CD14-positive monocyte (primary cell): ENCODE results near the gene MEIG1. TPM values are rescaled to one million over a fixed set of nuclear protein-coding genes. Genes with fewer than 3 reads are reported as not detected.
A peak's percentile ranks its signal among the peaks of the same experiment; 100 is the strongest.
"Not testable (repeated sequence)": the region's sequence is repeated elsewhere in the genome, so short reads cannot be mapped to it uniquely, and the experiment has no call there.

ENCODE experiments used
- DNase-seq, 3 donors: peaks; one replicate each; pipeline ENCODE4 v3.0.0-alpha.2; 2011 to 2022
- H2AFZ ChIP-seq: 2 replicates; pipeline ENCODE4 v1.6.0; 2012; ENCODE audit warnings: mild to moderate bottlenecking, low read depth, low read length, inconsistent platforms; ENCODE audit not compliant: insufficient read depth, poor library complexity, severe bottlenecking
- H3K27ac ChIP-seq, 2 donors: 1 replicate in 1 of 2; 2 replicates in 1 of 2; pipeline ENCODE4 v1.5.1; 2012 to 2013; ENCODE audit warnings: low read length in 2 of 2, control low read depth in 1 of 2, inconsistent platforms in 1 of 2, low read depth in 1 of 2, mild to moderate bottlenecking in 1 of 2
- H3K27me3 ChIP-seq, 2 donors: one replicate each; pipeline versions ENCODE4 v1.6.0 to v1.6.1; 2011 to 2013; ENCODE audit warnings: low read length in 2 of 2; ENCODE audit not compliant: control insufficient read depth in 2 of 2, insufficient read depth in 2 of 2
- H3K36me3 ChIP-seq, 2 donors: replicated peaks in 1 of 2; 1 replicate in 1 of 2; 2 replicates in 1 of 2; pipeline versions ENCODE4 v1.5.1 to v1.6.1; 2012 to 2013; ENCODE audit warnings: low read length in 2 of 2, control low read depth in 1 of 2, inconsistent platforms in 1 of 2, mild to moderate bottlenecking in 1 of 2; ENCODE audit not compliant: insufficient read depth in 2 of 2, control insufficient read depth in 1 of 2
- H3K4me1 ChIP-seq, 2 donors: 1 replicate in 1 of 2; 2 replicates in 1 of 2; pipeline versions ENCODE4 v1.5.1 to v1.6.1; 2012 to 2013; ENCODE audit warnings: low read length in 2 of 2, control low read depth in 1 of 2, inconsistent platforms in 1 of 2, mild to moderate bottlenecking in 1 of 2, moderate library complexity in 1 of 2; ENCODE audit not compliant: insufficient read depth in 2 of 2, control insufficient read depth in 1 of 2
- H3K4me2 ChIP-seq: replicated peaks from 2 replicates; pipeline ENCODE3; 2012; ENCODE audit warnings: low read length, moderate library complexity, mild to moderate bottlenecking; ENCODE audit not compliant: poor library complexity, severe bottlenecking; ENCODE audit errors: extremely low read depth
- H3K4me3 ChIP-seq, 3 experiments: fragments of 200-600 bp in 1 of 3; sonication (generic) in 1 of 3; replicated peaks in 1 of 3; 1 replicate in 2 of 3; 2 replicates in 1 of 3; pipeline ENCODE4 v1.5.1; 2011 to 2013; ENCODE audit warnings: low read length in 3 of 3, mild to moderate bottlenecking in 3 of 3, control low read depth in 2 of 3, low read depth in 2 of 3, inconsistent platforms in 1 of 3, moderate library complexity in 1 of 3
- H3K79me2 ChIP-seq: 2 replicates; pipeline ENCODE4 v1.6.0; 2012; ENCODE audit warnings: mild to moderate bottlenecking, control low read depth, inconsistent platforms, low read length, moderate library complexity; ENCODE audit not compliant: insufficient read depth
- H3K9ac ChIP-seq: 2 replicates; pipeline ENCODE4 v1.6.0; 2017; ENCODE audit warnings: low read length, mild to moderate bottlenecking; ENCODE audit not compliant: insufficient read depth, poor library complexity, severe bottlenecking
- H3K9me3 ChIP-seq, 2 donors: replicated peaks in 1 of 2; 1 replicate in 1 of 2; 2 replicates in 1 of 2; pipeline versions ENCODE4 v1.5.1 to v1.6.1; 2012 to 2013; ENCODE audit warnings: low read length in 2 of 2, control low read depth in 1 of 2; ENCODE audit not compliant: control insufficient read depth in 1 of 2, insufficient read depth in 1 of 2
- H4K20me1 ChIP-seq: 2 replicates; pipeline ENCODE4 v1.6.0; 2012; ENCODE audit warnings: mild to moderate bottlenecking, low read length, control low read depth, moderate library complexity; ENCODE audit not compliant: insufficient read depth
- H3K27ac Mint-ChIP-seq, 7 donors: one replicate each; pipeline ENCODE4 v1.8.0; 2020; ENCODE audit warnings: mild to moderate bottlenecking in 7 of 7, mixed read lengths in 7 of 7, moderate library complexity in 6 of 7, inconsistent platforms in 2 of 7
- H3K27me3 Mint-ChIP-seq, 3 donors: one replicate each; pipeline ENCODE4 v1.8.0; 2021 to 2022; ENCODE audit warnings: low read depth in 3 of 3, mild to moderate bottlenecking in 3 of 3, mixed read lengths in 3 of 3, moderate library complexity in 3 of 3, inconsistent platforms in 1 of 3
- H3K36me3 Mint-ChIP-seq, 2 donors: one replicate each; pipeline ENCODE4 v1.8.0; 2020; ENCODE audit warnings: mixed read lengths in 2 of 2, inconsistent platforms in 1 of 2, mild to moderate bottlenecking in 1 of 2
- H3K4me1 Mint-ChIP-seq: one replicate; pipeline ENCODE4 v1.8.0; 2020; ENCODE audit warnings: mild to moderate bottlenecking, mixed read lengths
- H3K4me3 Mint-ChIP-seq, 2 donors: one replicate each; pipeline ENCODE4 v1.8.0; 2020; ENCODE audit warnings: mild to moderate bottlenecking in 2 of 2, mixed read lengths in 2 of 2, moderate library complexity in 1 of 2
- H3K9me3 Mint-ChIP-seq, 7 donors: one replicate each; pipeline ENCODE4 v1.8.0; 2020 to 2022; ENCODE audit warnings: mixed read lengths in 7 of 7, mild to moderate bottlenecking in 6 of 7, moderate library complexity in 6 of 7, inconsistent platforms in 2 of 7
- CTCF ChIP-seq: fragments of 200-600 bp; IDR thresholded peaks from one replicate; pipeline ENCODE4 v1.8.0; 2022; ENCODE audit warnings: antibody characterized with exemption, mild to moderate bottlenecking
- WGBS: methylation state at CpG from one replicate; pipeline ENCODE4 v1.1.5; 2013; ENCODE audit warnings: missing lambda C conversion rate; ENCODE audit not compliant: insufficient coverage; 5-methylcytosine and 5-hydroxymethylcytosine counted together
- intact Hi-C, 2 donors: fragments of 100-400 bp; cut with micrococcal nuclease; formaldehyde crosslinking; loops; one replicate each; pipeline versions ENCODE4 v1.15.0 to v1.15.1; 2023
- polyA plus RNA-seq, 3 donors: library from polyadenylated mRNA; depleted of rRNA in 1 of 3; unstranded in 2 of 3; stranded (reverse) in 1 of 3; fragments of 300-500 nt in 2 of 3; fragments of >200 nt in 1 of 3; fragmentation: Illumina TruSeq in 2 of 3; gene quantifications; 1 replicate in 2 of 3; 2 replicates in 1 of 3; pipeline ENCODE4 v1.2.3, GENCODE V29; 2012 to 2021

MEIG1 gene
- polyA plus RNA-seq, 3 donors, result 0.47 TPM; not detected in 2

DNA sequence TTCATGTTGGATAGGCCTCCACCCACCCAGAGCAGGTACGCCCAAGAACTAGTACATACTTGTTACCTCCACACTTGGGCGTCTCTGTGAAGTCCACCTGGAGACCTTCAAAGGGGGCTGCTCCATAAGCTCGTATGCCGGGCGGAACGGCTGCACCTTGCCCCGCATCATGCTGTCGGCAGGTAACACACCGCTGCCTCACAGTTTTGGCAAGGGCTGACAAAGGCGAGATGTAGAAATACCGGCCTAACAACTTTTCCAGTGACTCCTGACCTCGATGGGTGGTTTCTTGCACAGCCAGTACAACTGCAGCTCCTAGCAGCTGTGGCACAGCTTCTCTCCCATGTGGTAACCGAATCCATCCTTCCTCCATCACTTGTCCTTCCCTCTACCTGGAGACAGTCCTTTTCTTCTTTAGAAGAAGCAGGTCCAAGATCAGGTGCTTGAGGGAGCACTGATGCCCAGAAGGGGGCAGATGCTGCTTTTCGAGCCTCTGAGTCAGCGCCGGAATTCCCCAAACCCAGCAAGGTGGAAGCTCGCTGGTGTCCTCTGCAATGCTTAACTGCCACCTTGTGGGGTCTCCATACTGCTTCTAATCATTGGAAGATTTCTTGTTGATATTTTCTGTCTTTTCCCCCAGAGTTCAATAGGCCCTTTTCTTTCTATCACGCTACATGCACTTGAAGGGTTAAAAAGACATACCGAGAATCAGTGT is 32.0 kb downstream of the MEIG1 start:
- 67% methylated on average over 10 of the region's 19 CpGs for WGBS
- not testable (repeated sequence) for H3K27ac Mint-ChIP-seq, H3K9me3 ChIP-seq, H4K20me1 ChIP-seq, H3K9me3 Mint-ChIP-seq, H3K4me3 ChIP-seq, H3K79me2 ChIP-seq, H3K27ac ChIP-seq, H2AFZ ChIP-seq, H3K4me1 Mint-ChIP-seq, H3K36me3 Mint-ChIP-seq, H3K4me3 Mint-ChIP-seq, H3K27me3 ChIP-seq, H3K9ac ChIP-seq, H3K4me1 ChIP-seq, H3K36me3 ChIP-seq, H3K27me3 Mint-ChIP-seq, H3K4me2 ChIP-seq
- DNase-seq, result peak; percentile 2 to 42 (median 3)
- intact Hi-C loops, result loop anchor here in 1 of 2 donors (5.0 kb wide), 1 partner anchor 116 kb away; no protein-coding TSS in a partner anchor
- peak; percentile 23 for TF ChIP-seq CTCF

DNA sequence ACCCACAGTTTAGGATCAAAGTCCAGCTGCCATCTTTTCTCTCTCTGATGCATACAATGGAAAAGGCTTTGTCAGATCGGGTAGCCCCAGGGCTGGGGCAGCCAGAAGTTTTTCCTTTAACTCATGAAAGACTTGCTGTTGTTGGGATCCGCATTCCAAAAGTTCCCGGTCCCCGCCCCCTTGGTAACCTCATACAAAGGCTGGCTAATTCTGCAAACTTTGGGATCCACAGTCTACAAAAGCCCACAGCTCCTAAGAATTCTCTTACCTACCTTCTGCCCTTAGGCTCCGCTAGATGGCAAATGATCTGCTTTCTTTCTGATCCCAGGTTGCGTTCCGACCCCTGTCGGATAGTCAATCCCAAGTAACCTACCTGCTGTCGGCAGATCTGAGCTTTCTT is 33.1 kb downstream of the MEIG1 start:
- not testable (repeated sequence) for H3K9me3 Mint-ChIP-seq, H3K79me2 ChIP-seq, H3K9me3 ChIP-seq, H3K36me3 ChIP-seq, H3K27ac Mint-ChIP-seq, H3K27me3 ChIP-seq, H3K27me3 Mint-ChIP-seq, H3K9ac ChIP-seq, H3K4me1 ChIP-seq, H3K4me1 Mint-ChIP-seq, H3K4me2 ChIP-seq, H3K4me3 Mint-ChIP-seq, H2AFZ ChIP-seq, DNase-seq, H3K4me3 ChIP-seq, H3K36me3 Mint-ChIP-seq, H3K27ac ChIP-seq, H4K20me1 ChIP-seq
- 94% methylated on average over 6 of the region's 9 CpGs for WGBS
- intact Hi-C loops, result loop anchor here in 1 of 2 donors (5.0 kb wide), 1 partner anchor 115 kb away; no protein-coding TSS in a partner anchor

DNA sequence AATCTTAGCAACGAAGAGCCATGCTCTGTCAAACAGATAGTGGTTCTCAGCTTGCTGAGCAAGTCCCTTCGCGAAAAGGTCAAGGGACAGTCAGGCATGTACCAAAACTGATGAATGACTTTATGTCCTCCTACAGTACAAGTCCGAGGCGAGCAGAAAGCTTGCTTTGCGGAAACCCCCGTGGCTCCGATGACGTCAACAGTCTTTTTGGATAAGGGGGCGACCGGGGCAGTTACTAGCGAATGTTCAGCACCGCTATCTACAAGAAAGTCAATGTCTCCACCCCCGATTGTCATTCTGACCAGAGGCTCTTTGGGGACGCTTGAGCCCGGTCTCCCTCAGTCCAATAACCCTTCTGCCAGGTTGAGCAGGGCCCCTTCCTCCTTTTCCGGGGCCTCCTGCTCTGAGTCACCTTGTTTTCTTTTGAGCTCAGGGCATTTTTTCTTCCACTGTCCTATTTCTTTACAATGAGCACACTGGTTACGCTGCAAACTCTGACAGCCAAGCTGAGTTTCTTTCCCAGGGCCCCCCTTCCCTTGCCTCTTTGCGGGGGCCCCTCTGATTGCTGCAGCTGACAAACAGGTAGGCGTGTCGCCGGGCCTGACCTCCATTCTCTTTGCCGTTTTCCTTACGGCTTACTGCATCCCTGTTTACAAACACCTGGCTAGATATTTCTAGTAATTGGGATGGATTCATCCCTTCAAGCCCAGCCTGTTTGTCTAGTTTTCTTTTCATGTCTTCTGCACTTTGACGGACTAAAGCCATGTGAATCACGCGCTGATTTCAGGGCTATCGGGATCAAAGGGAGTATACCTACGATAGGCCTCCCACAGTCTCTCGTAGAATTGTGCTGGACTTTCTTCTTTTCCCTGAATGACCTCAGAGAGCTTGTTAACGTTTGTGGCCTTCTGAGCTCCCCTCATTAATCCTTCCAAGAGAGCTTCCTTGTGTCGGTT is 34.6 kb downstream of the MEIG1 start:
- not testable (repeated sequence) for H3K27me3 ChIP-seq, H3K36me3 Mint-ChIP-seq, H3K36me3 ChIP-seq, DNase-seq, H3K27ac Mint-ChIP-seq, H4K20me1 ChIP-seq, H3K27me3 Mint-ChIP-seq, H3K4me2 ChIP-seq, H3K4me1 Mint-ChIP-seq, H3K9ac ChIP-seq, H3K4me3 Mint-ChIP-seq, H3K27ac ChIP-seq, H3K4me1 ChIP-seq, H3K4me3 ChIP-seq, H2AFZ ChIP-seq, H3K9me3 ChIP-seq, H3K79me2 ChIP-seq, H3K9me3 Mint-ChIP-seq
- intact Hi-C loops, result loop anchor here in 1 of 2 donors (5.0 kb wide), 1 partner anchor 114 kb away; no protein-coding TSS in a partner anchor
- WGBS, result 90% methylated on average over 25 of the region's 32 CpGs
